Ammon's horn (tissue), 1 donor: ENCODE measurements around the gene NTN5.
A peak's percentile ranks its signal among the peaks of the same experiment; 100 is the strongest.
"Not testable (repeated sequence)": the region's sequence is repeated elsewhere in the genome, so short reads cannot be mapped to it uniquely, and the experiment has no call there.

ENCODE experiments used
- DNase-seq: peaks from one replicate; pipeline ENCODE4 v3.0.0-alpha.2; 2016; ENCODE audit warnings: low spot score

The NTN5 gene

DNA sequence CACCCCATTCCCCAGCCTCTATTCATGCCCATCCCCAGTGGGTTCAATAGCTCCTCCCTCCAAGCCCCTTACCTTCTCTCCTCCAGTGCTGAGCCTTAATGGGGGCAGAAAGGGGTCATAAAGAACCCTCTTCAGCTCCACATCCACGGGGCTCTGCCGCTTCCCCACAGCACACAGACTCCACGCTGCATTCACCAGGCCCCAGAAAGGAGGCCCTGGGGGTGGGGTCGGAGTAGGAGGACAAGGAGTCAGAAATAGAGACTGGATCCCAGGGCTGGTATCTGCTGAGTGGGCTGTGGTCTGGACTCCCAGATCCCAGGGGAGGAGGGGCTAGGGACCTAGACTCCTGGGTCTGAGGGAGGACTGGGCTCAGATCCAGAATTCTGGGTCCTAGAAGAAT is 28.5 kb downstream of the NTN5 start:
- DNase-seq: no peak

DNA sequence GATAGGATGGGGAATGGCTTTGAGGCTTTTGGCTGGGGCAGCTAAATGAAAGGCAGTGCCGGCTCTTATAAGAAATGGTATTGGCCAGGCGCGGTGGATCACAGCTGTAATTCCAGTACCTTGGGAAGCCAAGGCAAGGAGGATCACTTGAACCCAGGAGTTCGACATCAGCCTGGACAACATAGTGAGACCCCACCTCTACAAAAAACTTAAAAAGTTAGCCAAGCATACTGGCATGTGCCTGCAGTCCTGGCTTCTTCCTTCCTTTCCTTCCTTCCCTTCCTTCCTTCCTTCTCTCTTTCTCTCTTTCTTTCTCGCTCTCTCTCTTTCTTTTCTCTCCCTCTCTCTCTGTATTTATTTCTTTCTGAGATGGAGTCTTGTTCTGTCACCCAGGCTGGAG is 30.0 kb downstream of the NTN5 start:
- no peak for DNase-seq

DNA sequence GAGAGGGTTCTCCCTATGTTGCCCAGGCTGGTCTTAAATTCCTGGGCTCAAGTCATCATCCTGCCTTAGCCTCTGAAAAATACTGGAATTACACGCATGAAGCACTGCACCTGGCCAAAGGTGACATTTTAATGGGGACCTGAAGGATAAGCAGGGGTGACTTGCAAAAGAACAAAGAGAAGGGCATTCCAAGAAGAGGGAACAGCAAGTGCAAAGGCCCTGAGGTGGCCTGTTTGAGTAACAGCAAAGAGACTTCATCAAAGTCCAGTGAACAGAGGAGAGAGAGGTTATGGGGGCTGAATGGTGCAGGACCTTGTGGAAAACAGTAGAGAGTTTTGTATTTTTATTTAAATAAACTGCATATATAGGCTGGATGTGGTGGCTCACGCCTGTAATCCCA is 31.0 kb downstream of the NTN5 start:
- DNase-seq: no peak

DNA sequence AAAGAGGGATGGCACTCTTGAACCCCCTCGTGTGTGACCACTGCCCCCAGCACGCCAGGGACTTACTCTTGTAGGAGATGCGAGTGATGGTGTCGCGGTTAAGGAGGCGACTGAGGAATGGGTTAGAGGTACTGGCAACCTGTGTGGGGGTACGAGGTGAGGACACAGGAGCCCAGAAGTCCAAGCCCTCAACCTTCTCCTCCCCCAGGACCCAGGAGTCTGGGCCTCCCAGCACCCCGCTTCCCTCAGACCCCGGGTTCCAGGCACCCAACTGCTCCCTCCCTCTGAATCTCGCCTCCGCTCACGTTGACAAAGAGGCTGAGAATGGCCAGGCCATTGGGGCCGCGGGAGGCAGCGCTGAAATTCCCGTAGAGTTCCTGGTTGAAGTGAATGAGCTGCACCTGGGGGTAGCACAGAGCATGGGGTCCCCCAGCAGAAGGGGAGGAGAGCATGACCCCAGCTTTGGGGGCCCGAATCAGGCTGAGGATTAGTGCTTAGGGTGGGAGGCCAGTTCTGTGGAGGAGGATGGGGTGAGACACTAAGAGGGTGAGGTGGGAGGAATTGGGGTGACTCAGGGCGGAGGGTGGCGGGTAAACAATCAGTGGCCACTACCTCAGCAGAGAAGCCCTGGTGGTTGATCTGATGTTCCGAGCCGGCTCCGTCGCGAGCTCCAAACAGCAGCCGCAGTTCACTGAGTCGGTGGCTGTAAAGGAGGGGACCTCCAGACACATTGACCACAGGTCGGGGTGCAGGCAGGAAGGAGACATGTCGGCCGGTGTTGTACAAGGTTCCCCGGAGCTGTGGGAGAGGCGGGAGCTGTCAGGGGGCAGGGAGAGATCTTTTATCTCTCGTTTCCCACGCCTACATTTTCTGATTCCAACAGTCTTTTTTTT is 33.1 kb downstream of the NTN5 start:
- no peak for DNase-seq

DNA sequence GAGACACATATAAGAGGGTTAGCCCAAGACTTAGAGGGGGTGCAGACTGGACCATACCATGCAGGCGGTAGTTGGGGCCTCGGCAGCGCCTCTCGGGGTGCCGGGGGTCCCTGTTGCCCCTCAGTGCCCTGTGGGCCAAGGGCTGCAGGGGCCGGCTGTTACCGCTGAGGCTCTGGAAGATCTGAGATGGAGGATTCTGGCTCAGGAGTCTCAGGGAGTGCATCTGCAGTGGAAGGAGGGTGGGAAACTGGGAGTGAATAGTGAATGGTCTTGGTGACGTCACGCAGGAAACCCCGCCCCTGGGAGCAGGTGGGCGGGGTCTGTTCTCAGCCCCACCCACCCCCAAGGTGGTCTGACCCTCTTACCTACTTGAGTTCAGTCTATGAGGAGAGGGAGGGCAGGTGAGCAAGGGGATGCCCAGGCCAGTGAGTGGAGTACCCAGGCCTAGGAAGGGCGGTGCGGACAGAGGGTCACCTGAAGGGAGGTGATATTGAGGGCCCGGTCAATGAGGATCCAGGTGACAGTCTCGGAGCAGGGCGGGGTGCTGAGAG is 33.9 kb downstream of the NTN5 start:
- no peak for DNase-seq

DNA sequence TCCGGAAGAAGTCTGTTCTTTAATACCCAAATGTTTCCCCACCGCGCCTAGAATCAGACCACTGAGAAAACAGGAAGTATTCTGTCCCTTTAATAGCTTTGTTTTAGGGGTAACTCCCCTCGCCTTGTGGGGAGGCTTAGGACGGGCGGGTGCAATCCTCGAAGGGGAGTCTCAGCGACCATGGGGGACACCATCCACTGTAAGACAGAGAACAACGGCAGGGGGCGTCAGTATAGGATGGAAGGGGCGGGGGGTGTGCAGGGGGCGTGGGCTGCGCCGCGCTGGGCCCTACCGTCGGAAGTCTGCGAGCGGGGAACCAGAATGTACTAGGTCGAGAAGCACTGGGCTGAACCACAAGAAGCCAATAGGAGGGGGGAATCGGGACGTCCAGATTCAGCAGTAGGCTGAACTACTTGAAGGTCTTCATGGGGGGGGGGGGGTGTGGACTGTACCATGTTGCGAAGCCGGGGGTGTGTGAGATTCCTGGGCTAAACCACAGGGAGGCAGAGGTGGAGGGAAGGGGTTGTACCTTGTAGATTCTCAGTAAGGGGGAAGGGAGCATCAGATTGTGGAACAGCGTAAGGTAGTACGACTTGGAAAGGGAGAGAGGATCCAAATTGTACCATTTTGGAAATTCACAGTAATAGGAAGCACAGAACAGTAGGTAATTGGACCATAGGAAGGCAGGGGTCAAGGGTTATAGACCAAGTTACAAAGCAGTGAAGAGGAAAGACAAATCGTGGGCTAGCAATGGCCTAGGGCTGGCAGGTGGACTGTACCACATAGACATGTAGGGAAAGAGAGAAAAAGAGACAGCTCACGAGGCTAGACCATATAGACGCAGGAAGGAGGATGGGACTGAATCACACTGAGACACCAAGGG is 34.6 kb downstream of the NTN5 start:
- peak; percentile 94 for DNase-seq

DNA sequence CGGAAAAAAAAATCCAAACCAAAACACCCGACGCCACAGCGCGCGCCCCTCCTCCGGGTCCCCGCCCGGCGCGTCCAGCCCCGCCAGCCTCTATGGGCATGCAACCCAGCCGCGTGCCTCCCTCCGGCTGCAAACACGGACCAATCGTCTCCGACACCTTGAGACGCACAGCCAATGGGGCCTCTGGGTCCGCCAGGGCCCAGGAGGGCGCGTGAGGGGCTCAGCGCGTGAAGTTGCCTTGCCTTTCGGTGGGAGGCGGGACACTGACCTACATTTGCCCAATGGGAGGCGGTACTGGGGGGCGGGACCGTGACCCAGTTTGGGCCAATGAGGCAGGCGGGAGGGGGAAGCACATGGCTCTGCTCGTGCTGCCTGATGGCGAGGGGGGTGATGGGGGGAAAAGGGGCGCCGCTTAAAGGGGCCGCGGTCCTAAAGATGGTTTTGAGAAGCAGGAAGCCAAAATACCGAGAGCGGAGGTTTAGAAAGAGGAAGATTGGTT is 35.3 kb downstream of the NTN5 start:
- peak; percentile 100 for DNase-seq

DNA sequence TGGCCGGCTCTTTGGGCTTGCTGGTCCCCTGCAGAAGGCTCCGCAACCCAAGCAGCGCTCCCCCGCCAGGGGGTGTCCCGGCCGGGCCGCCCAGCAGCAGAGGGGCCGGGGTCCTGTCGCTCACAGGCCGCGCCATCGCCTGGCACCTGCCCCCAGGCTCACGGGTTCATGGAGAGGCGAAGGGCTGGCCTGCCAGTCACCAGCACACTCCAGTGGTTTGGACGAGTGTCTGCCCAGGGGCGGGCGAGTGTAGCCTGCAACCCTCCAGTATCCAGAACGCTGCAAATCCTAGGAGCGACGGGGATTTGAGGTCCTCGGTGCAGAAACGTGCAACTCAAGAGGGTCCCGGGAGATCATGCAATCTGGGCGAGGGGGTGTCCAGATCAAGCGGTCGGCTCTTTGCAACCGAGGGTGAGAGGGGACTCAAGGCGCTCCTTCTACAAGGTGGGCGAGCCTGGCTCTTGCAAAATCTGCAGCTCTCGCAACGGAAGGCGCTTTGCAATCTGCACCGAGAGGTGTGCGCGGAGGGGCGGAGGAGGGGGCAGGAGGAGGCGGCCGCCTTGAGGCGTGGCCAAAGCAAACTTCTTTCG is 35.9 kb downstream of the NTN5 start, which contains the start of gene DBP:
DBP (minus strand) TSS at position 521 of the 590 bp plus-strand sequence; CDS start at position 136, 385 bp downstream.
- peak; percentile 65 for DNase-seq

DNA sequence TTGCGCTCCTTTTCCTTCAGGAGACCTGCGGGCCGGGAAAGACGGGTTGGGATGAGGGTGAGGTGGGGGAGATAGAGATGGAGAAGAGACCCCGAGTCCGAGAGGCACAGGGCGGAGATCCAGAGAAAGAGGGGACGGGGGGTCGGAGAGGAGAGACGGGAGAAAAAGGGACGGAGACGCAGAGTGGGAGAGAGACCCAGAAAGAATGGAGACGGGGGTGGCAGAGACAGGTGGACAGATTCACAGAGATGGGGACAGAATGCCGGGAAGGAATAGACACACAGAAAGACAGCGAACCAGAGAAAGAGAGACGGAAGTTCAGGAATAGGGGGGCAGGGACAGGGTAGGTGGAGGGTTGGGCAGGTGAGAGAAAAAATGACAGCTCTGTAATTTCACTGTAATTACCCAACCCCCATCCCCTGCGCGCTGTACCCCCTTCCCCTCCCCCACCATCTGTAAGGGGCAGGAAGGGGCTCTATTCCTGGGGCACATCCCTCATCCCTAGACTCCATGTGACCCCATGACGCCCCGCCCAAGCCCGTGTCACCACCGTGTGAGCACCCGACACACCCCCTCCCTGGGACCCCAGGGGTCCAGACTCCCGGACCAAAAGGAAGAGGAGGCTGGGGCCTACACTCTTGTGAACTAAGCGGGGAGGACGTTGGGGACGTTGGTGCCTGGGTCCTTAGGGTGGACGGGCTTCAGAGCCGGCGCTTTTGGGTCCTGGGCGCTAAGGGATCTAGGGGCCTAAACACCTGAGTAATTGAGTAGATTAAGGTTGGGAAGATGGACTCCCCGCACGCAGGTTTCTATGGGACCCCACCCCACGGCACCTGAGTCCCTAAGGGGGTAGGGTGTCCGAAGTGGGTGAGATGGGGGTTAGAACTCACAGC is 36.6 kb downstream of the NTN5 start:
- no peak for DNase-seq

DNA sequence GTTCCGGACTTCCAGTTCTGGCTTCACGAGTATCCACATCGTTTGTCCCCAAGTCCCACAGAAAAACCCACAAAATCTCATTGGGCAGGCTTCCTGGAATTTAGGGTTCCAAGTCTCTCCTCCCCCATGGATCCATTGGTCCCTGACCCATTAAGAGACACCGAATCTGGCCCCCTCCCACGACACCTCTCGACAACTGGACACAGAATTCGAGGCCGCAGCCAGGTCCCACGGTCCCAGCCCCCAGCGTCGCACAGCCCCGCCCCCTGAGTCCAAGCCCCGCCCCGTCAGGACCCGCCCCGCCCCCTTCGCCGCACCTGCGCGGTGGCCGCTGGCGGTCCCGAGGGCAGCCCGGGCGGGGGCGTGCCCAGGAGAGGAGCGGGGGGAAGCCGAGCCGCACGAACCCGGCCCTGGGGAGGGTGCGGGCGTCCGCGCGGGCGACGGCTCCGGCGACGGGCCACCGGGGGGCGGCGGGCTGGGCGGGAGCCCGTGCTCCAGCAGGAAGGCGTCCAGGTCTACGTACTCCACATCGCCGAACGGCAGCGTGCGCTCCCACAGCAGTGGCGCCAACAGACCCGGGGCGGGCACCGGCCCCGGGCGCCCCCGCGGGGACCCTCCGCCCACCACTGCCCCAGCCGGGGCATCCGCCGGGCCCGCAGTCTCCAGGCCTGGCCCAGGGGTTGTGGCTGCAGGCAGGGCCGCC is 37.4 kb downstream of the NTN5 start:
- DNase-seq: peak; percentile 65

DNA sequence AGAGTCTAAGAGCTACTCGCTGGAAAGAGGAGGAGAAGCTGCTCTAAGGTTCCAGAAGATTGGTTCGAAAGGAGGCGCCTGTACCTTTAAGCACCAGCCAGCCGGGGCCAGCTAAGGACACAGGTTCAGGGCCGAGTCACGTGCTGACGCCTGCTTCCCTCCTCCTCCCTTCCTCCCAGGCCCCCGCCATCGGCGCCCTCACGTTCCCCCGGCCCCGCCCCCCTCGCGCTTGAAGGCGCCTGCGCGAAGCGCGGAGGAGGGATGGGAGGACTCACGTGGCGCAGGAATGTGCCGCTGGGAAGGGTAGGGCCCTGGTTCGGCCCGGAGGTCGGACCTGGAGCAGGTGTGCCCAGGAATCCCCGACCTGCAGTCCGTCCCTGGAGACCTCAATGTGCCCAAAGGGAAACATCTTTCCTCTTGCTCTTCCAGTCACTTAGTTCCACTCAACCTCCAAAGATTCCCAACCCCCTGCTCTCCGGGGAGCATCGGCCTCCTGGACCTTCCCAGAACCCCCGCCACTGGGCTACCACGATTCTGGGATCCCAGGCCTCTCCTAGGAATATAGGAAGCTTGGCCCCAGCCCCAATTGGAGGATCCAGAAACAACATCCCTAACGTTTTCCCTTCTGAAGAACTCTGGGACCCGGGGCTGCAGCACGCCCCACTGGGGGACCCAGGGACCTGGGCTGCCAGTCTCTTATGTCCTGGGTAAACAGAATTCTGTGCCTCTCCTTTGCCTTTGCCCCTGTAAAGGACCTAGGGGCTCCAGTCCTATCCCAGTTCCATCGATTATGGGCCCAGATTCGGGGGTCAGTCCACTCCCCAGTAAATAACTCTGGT is 38.2 kb downstream of the NTN5 start:
- DNase-seq: peak; percentile 97

DNA sequence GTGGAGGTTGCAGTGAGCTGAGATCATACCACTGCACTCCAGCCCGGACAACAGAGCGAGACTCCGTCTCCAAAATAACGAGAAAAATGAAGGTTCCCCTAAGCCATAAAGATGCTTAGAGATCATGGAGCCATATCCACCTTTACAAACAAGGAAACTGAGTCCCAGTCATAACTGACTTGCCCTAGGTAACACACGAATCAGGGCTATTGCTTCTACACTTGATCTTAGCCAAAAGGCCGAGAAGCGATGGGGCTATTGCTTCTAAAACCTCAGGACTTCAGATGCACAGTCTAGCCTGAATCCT is 38.8 kb downstream of the NTN5 start:
- DNase-seq: no peak

DNA sequence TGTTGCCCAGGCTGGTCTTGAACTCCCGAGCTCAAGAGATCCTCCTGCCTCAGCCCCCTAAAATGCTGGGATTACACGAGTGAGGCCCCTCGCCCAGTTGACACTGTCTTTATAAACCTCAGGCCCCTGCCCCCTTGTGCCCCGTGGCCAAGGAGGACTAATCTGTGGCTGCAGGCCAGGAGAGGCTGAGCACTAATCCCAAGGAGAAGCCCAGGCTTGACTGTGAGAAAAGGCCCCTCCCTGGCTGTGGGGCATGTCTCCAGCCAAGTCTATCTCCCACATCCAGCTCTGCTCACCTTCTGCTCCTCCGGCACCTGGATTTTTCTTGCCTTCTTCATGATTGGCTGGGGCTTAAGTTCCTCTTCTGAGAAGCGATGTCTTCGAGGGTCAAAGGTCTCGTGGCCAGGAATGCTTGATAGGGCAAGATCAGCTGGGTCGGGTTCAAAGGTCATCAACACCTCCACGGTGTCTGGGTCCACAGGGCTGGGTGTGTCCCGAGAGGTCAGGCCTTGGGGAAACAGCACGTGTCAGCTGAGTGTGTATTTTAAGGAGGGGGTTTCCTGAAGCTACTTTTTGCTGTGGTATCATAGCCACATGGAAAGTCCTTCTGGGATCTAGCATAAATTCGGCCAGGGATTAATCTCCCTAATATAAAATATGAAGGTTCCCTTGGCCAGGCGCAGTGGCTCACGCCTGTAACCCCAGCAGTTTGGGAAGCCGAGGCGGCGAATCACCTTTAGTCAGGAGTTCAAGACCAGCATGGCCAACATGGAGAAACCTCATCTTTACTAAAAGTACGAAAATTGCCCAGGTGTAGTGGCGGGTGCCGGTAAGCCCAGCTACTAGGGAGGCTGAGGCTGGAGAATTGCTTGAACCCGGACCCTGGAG is 39.4 kb downstream of the NTN5 start:
- no peak for DNase-seq

DNA sequence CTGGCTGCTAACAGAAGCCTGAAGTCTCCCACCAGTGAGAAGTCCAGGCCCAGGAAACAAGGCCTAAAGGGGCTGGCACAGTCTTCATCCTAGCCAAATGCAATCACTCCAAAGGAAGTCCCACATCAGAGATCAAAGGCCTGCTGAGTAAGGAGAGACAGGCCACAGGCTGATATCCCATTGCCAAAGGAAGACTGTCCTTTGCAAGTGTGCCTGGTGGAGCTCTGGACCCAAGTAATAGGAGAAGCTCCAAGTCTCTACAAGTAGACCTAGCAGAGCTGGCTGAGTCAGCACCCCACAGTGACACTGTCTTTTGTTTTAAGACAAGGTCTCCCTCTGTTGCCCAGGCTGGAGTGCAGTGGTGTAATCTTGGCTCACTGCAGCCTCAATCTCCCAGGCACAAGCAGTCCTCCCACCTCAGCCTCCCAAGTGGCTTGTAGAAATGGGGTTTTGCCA is 40.1 kb downstream of the NTN5 start:
- DNase-seq: no peak

DNA sequence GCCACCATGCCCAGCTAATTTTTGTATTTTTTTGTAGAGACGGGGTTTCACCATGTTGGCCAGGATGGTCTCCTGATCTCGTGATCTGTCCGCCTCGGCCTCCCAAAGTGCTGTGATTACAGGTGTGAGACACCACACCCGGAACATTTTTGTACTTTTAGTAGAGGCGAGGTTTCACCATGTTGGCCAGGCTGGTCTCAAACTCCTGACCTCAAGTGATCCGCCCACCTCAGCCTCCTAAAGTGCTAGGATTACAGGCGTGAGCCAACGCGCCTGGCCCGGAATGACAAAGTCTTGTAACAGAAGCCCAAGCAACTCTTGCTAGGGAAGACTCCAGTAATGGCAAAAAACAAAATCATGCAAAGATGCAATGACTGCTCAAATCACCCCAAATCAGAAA is 40.5 kb downstream of the NTN5 start:
- DNase-seq: not testable (repeated sequence)

DNA sequence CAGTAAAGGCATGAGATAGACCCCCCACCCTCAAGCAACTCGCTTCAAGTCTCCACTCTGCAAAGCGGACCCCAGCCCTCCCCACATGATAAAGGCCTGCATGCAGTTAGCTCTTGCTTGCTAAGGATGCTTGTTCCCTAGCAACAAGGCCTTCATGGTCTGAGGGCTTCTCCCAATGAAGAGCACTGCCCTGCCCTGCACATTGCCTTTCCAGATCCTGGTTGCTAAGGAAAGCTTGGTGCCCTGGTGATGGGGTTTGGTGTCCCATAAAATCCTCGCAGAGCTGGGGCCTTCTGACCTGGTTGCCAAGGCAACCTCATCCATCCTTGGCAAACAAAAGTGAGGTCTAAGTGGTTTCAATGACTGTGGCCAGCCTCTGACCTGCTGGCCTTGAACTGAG is 41.6 kb downstream of the NTN5 start:
- no peak for DNase-seq

DNA sequence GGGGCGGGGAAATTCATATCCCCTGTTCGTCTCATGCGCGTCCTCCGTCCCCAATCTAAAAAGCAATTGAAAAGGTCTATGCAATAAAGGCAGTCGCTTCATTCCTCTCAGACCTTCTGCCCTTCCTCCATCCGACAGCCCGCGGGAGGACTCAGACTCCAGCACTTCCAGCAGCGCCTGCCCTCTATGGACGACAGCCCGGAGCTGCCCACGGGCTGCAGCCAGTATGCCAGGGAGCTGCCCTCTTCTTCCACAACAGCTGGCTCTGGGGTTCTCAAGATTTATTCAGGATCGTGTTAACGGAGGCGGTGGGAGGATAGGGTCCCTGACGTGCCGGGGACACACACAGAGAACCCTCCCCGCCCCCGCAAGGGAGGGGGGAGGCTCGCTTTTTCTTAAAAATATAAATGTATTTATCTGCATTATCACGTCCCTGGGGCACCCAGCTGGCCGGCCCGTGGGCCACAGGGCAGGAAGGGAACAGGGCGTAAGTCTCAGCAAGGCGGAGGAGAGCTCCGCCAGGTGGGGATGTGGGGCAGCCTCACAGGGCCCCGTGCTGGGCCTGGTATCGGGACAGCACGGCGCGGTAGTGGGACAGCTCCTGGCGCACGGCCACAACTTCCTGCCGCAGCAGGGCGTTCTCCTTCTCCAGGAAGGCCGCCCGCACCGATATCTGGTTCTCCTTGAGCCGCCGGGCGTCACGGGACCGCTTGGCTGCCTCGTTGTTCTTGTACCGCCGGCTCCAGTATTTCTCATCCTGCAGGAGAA is 42.3 kb downstream of the NTN5 start:
- DNase-seq: no peak
